Uterus (tissue), 4 donors: ENCODE measurements around the gene CASQ1. TPM values are rescaled to one million over a fixed set of nuclear protein-coding genes. Genes with fewer than 3 reads are reported as not detected.

Source experiments
- DNase-seq, 2 donors: peaks; one replicate each; pipeline ENCODE4 v3.0.0-alpha.2; 2019 to 2020
- H3K27ac ChIP-seq, 2 donors: fragments of 200-600 bp; sonication (generic); 1 replicate in 1 of 2; 2 replicates in 1 of 2; pipeline ENCODE4 v1.5.1; 2016 to 2018
- H3K27me3 ChIP-seq, 2 donors: fragments of 200-600 bp; sonication (generic); one replicate each; pipeline ENCODE4 v1.5.1; 2018 to 2019; ENCODE audit warnings: control low read depth in 1 of 2
- H3K36me3 ChIP-seq, 2 donors: fragments of 200-600 bp; sonication (generic); one replicate each; pipeline ENCODE4 v1.5.1; 2019; ENCODE audit warnings: control low read depth in 1 of 2
- H3K4me1 ChIP-seq, 2 donors: fragments of 200-600 bp; sonication (generic); one replicate each; pipeline ENCODE4 v1.5.1; 2018 to 2019; ENCODE audit warnings: control low read depth in 1 of 2
- H3K4me3 ChIP-seq, 2 donors: fragments of 200-600 bp; sonication (generic); 1 replicate in 1 of 2; 2 replicates in 1 of 2; pipeline ENCODE4 v1.5.1; 2018 to 2019; ENCODE audit warnings: mild to moderate bottlenecking in 1 of 2
- H3K9me3 ChIP-seq, 2 donors: fragments of 200-600 bp; sonication (generic); one replicate each; pipeline ENCODE4 v1.5.1; 2019; ENCODE audit warnings: control low read depth in 1 of 2
- CTCF ChIP-seq, 4 experiments: fragments of 200-600 bp in 2 of 4; fragments of 450-650 bp in 2 of 4; sonication (generic) in 2 of 4; IDR thresholded peaks; one replicate each; pipeline ENCODE4 v1.5.1; 2016 to 2019; ENCODE audit warnings: antibody characterized with exemption in 4 of 4, mild to moderate bottlenecking in 2 of 4, moderate library complexity in 1 of 4
- POLR2A ChIP-seq, 2 donors: fragments of 450-650 bp; IDR thresholded peaks; one replicate each; pipeline ENCODE4 v1.6.1; 2016; ENCODE audit warnings: antibody characterized with exemption in 2 of 2, mild to moderate bottlenecking in 1 of 2, moderate library complexity in 1 of 2
- intact Hi-C: fragments of 100-400 bp; cut with DNase I; formaldehyde crosslinking; loops from one replicate; pipeline ENCODE4 v1.15.1; 2023; ENCODE audit warnings: low total_unique reads
- total RNA-seq, 4 donors: library from RNA; depleted of rRNA in 3 of 4; stranded (reverse); fragments of >200 nt in 3 of 4; gene quantifications; one replicate each; pipeline versions ENCODE4 v1.1.0 to v1.2.4, GENCODE V29; 2014 to 2023
- donor health status: DM: yes; HTN: yes; CAD: no.

CASQ1 gene
- total RNA-seq, 4 donors from 2014 or later = 0.26 to 0.48 (median 0.34) TPM; not detected in 1

GRCh38 chr1:160214481-160215140 is 24.2 kb downstream of the CASQ1 start:
- no peaks in the 10 kb centered on the region for H3K36me3 ChIP-seq
- TF ChIP-seq CTCF (IDR thresholded peaks at IDR 0.05) = no peak
- no peak for TF ChIP-seq POLR2A (IDR thresholded peaks at IDR 0.05)
- H3K27ac ChIP-seq = no peak overlapping the region
- H3K4me3 ChIP-seq = no peak overlapping the region
- H3K4me1 ChIP-seq = peaks cover 4 to 13% of the 10 kb centered on the region in 2 donors
- no peaks in the 10 kb centered on the region for H3K9me3 ChIP-seq
- intact Hi-C loops = no loop called here
- no peaks in the 10 kb centered on the region for H3K27me3 ChIP-seq
- DNase-seq = no peak

GRCh38 chr1:160216301-160216700 is 25.9 kb downstream of the CASQ1 start:
- H3K4me3 ChIP-seq = no peak overlapping the region
- DNase-seq = no peak
- H3K9me3 ChIP-seq = no peaks in the 10 kb centered on the region
- intact Hi-C loops = no loop called here
- H3K4me1 ChIP-seq = peaks cover 4 to 13% of the 10 kb centered on the region in 2 donors
- H3K36me3 ChIP-seq = no peaks in the 10 kb centered on the region
- H3K27ac ChIP-seq = no peak overlapping the region
- TF ChIP-seq CTCF (IDR thresholded peaks at IDR 0.05) = no peak
- no peak for TF ChIP-seq POLR2A (IDR thresholded peaks at IDR 0.05)
- no peaks in the 10 kb centered on the region for H3K27me3 ChIP-seq

- Histone ChIP-seq H3K4me3 (no peak overlapping the region), H3K27ac (peak overlapping the region; percentile 55 to 69)
Observed at GRCh38 chr1:160217481-160218051, 27.2 kb downstream of the CASQ1 start.

GRCh38 chr1:160219062-160219929 is 28.9 kb downstream of the CASQ1 start:
- TF ChIP-seq POLR2A (IDR thresholded peaks at IDR 0.05) (no peak), CTCF (IDR thresholded peaks at IDR 0.05) (peak; percentile 42 to 67 (median 59))
- Histone ChIP-seq H3K27ac (peak overlapping the region; percentile 55 to 69), H3K4me3 (no peak overlapping the region), H3K27me3 (no peaks in the 10 kb centered on the region), H3K36me3 (no peaks in the 10 kb centered on the region), H3K4me1 (peaks cover 4 to 13% of the 10 kb centered on the region in 2 donors), H3K9me3 (no peaks in the 10 kb centered on the region)
- no peak for DNase-seq
- intact Hi-C loops = no loop called here

More at GRCh38 chr1:160217481-160218051, 27.2 kb downstream of the CASQ1 start:
- Histone ChIP-seq H3K27me3 (no peaks in the 10 kb centered on the region), H3K36me3 (no peaks in the 10 kb centered on the region), H3K4me1 (peaks cover 4 to 13% of the 10 kb centered on the region in 2 donors), H3K9me3 (no peaks in the 10 kb centered on the region)
- TF ChIP-seq CTCF (IDR thresholded peaks at IDR 0.05) (no peak), POLR2A (IDR thresholded peaks at IDR 0.05) (no peak)
- no peak for DNase-seq
- intact Hi-C loops = no loop called here
